ENCODE data around the gene LARGE1.

LARGE1 gene

DNA sequence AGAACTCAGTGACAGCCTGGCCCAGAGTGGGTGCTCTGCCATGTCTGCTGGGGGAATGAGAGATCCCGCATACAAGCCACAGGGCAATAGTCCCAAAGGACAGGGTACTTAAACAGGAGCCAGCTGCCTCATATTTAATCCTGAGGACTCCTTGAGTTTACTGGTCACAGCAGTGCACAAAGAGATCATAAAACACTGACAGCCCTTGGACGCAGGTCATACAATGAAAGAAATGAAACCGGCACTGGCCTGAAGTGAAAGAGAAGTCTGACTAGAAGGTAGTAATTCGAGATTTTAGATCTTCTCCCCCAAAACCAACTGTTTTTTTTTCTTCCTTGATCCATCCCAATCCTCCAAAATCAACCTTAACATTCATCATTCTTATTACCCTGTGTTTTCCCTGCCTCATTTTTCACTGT is 562.3 kb downstream of the LARGE1 start:
- no peaks in the 10 kb centered on the region for H3K9me2 ChIP-seq (ENCODE audit: low read depth, low read length)
- no peaks in the 10 kb centered on the region for H3K79me2 ChIP-seq (ENCODE audit: insufficient read depth, low read length)
- no peaks in the 10 kb centered on the region for H3K4me1 ChIP-seq (ENCODE audit: insufficient read depth, low read length, severe bottlenecking)
- no peak overlapping the region for H3K27ac ChIP-seq (ENCODE audit: low read depth, low read length, poor library complexity, severe bottlenecking)
- no peaks in the 10 kb centered on the region for H3F3A ChIP-seq (ENCODE audit: insufficient read depth, low read length)
- H3K27me3 ChIP-seq (ENCODE audit: insufficient read depth, low read length): no peaks in the 10 kb centered on the region
- H3K4me3 ChIP-seq (ENCODE audit: low read depth, low read length, poor library complexity, severe bottlenecking): no peak overlapping the region
- H2AFZ ChIP-seq (ENCODE audit: low read length): no peak overlapping the region
- H3K4me2 ChIP-seq (ENCODE audit: low read length): no peak overlapping the region
- H3K36me3 ChIP-seq (ENCODE audit: insufficient read depth, low read length): no peaks in the 10 kb centered on the region
- TF ChIP-seq EZH2 (IDR thresholded peaks at IDR 0.05; ENCODE audit: borderline replicate concordance, low read length): no peak
- TF ChIP-seq, protein P1, sequence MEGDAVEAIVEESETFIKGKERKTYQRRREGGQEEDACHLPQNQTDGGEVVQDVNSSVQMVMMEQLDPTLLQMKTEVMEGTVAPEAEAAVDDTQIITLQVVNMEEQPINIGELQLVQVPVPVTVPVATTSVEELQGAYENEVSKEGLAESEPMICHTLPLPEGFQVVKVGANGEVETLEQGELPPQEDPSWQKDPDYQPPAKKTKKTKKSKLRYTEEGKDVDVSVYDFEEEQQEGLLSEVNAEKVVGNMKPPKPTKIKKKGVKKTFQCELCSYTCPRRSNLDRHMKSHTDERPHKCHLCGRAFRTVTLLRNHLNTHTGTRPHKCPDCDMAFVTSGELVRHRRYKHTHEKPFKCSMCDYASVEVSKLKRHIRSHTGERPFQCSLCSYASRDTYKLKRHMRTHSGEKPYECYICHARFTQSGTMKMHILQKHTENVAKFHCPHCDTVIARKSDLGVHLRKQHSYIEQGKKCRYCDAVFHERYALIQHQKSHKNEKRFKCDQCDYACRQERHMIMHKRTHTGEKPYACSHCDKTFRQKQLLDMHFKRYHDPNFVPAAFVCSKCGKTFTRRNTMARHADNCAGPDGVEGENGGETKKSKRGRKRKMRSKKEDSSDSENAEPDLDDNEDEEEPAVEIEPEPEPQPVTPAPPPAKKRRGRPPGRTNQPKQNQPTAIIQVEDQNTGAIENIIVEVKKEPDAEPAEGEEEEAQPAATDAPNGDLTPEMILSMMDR (IDR thresholded peaks at IDR 0.05; ENCODE audit: low read length): no peak
- no peak overlapping the region for H3K9ac ChIP-seq (ENCODE audit: low read length)
- no peaks in the 10 kb centered on the region for H4K20me1 ChIP-seq (ENCODE audit: insufficient read depth, low read length)
- no peaks in the 10 kb centered on the region for H3K9me3 ChIP-seq (ENCODE audit: low read length)

DNA sequence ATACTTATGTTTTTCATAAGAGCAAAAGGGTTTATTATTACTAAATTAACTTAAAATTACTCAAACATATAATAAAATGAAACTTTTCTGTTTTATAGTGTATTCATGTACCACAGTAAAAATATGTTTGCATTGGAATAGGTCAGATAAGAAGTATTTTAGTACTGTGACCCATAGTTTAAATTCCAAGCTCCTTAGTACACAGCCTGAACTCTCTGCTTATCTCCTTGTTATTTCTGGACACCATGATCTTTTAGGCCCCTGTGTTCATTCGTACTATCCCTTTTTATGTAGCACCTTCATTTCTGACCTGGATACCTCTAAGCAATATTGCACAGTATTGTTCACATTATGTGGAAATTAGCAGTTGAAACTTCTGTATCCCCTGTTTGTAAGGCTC is 565.3 kb downstream of the LARGE1 start:
- Histone ChIP-seq H4K20me1 (ENCODE audit: insufficient read depth, low read length) (no peaks in the 10 kb centered on the region), H2AFZ (ENCODE audit: low read length) (no peak overlapping the region), H3K9ac (ENCODE audit: low read length) (no peak overlapping the region), H3K9me3 (ENCODE audit: low read length) (no peaks in the 10 kb centered on the region), H3K27me3 (ENCODE audit: insufficient read depth, low read length) (no peaks in the 10 kb centered on the region), H3K79me2 (ENCODE audit: insufficient read depth, low read length) (no peaks in the 10 kb centered on the region), H3K4me1 (ENCODE audit: insufficient read depth, low read length, severe bottlenecking) (no peaks in the 10 kb centered on the region), H3K36me3 (ENCODE audit: insufficient read depth, low read length) (no peaks in the 10 kb centered on the region), H3K27ac (ENCODE audit: low read depth, low read length, poor library complexity, severe bottlenecking) (no peak overlapping the region), H3K9me2 (ENCODE audit: low read depth, low read length) (no peaks in the 10 kb centered on the region), H3K4me2 (ENCODE audit: low read length) (no peak overlapping the region), H3K4me3 (ENCODE audit: low read depth, low read length, poor library complexity, severe bottlenecking) (no peak overlapping the region), H3F3A (ENCODE audit: insufficient read depth, low read length) (no peaks in the 10 kb centered on the region)
- no peak for TF ChIP-seq EZH2 (IDR thresholded peaks at IDR 0.05; ENCODE audit: borderline replicate concordance, low read length)
- TF ChIP-seq, protein P1 (IDR thresholded peaks at IDR 0.05; ENCODE audit: low read length): no peak

DNA sequence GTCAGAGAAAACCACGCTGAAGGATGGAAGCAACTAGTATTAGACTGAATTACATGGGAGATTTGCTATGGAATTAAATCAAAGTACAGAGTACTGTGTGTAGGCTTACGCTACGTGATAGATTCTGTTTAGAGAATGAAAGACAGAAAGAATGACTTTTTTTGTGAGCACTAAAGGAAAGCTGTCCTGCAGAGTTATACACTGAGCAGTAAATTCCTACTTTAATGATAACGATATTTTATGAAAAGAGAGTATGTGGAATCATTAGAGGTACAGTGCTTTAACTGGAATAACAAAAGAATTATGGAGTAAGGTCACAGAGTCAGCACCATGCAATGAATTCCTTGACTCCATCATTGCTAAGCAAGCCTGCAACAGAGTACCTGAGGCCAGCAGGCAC is 566.8 kb downstream of the LARGE1 start:
- H3K79me2 ChIP-seq (ENCODE audit: insufficient read depth, low read length): no peaks in the 10 kb centered on the region
- no peaks in the 10 kb centered on the region for H3K36me3 ChIP-seq (ENCODE audit: insufficient read depth, low read length)
- no peak overlapping the region for H3K4me3 ChIP-seq (ENCODE audit: low read depth, low read length, poor library complexity, severe bottlenecking)
- no peaks in the 10 kb centered on the region for H3F3A ChIP-seq (ENCODE audit: insufficient read depth, low read length)
- no peaks in the 10 kb centered on the region for H3K9me2 ChIP-seq (ENCODE audit: low read depth, low read length)
- H3K9me3 ChIP-seq (ENCODE audit: low read length): no peaks in the 10 kb centered on the region; the same call in 1 of the 2 replicates
- H3K27me3 ChIP-seq (ENCODE audit: insufficient read depth, low read length): no peaks in the 10 kb centered on the region
- H3K4me2 ChIP-seq (ENCODE audit: low read length): no peak overlapping the region
- TF ChIP-seq, protein P1 (IDR thresholded peaks at IDR 0.05; ENCODE audit: low read length): no peak
- TF ChIP-seq EZH2 (IDR thresholded peaks at IDR 0.05; ENCODE audit: borderline replicate concordance, low read length): no peak
- no peak overlapping the region for H3K9ac ChIP-seq (ENCODE audit: low read length)
- no peak overlapping the region for H3K27ac ChIP-seq (ENCODE audit: low read depth, low read length, poor library complexity, severe bottlenecking)
- H2AFZ ChIP-seq (ENCODE audit: low read length): no peak overlapping the region
- H3K4me1 ChIP-seq (ENCODE audit: insufficient read depth, low read length, severe bottlenecking): no peaks in the 10 kb centered on the region
- H4K20me1 ChIP-seq (ENCODE audit: insufficient read depth, low read length): no peaks in the 10 kb centered on the region
